Right ventricle myocardium superior (tissue), 1 donor: ENCODE data around the gene NCOR2. TPM values are rescaled to one million over a fixed set of nuclear protein-coding genes. Genes with fewer than 3 reads are reported as not detected.
A peak's percentile ranks its signal among the peaks of the same experiment; 100 is the strongest.

ENCODE experiments used
- ATAC-seq: fragments of 200-7000 bp; cut with Tn5 transposase; one replicate; pipeline ENCODE4 v1.9.1; 2020; ENCODE audit warnings: mild to moderate bottlenecking; ENCODE audit not compliant: poor library complexity
- DNase-seq: peaks from one replicate; pipeline ENCODE4 v3.0.0-alpha.2; 2020
- intact Hi-C: fragments of 100-400 bp; cut with DNase I; formaldehyde crosslinking; loops from one replicate; pipeline ENCODE4 v1.11.2; 2022
- total RNA-seq: library from RNA; stranded (reverse); fragmentation: NEBNext Ultra II Directional; extraction: Animal tissue kit (Norgen Biotek cat#: 25700); gene quantifications from one replicate; pipeline ENCODE4 v1.2.1, GENCODE V29; 2021
- donor health status: DM: no; HTN: yes; CAD: no; lungs with severe emphysema.

The NCOR2 gene
- total RNA-seq, 1 donor from 2014 or later = 133 TPM

- DNase-seq (no peak), ATAC-seq (peak; percentile 9)
- intact Hi-C loops = no loop called here
Observed at GRCh38 chr12:124539084-124540041, 28.0 kb downstream of the NCOR2 start.

GRCh38 chr12:124538194-124539082 is 29.0 kb downstream of the NCOR2 start:
- intact Hi-C loops = no loop called here
- ATAC-seq (peak; percentile 60), DNase-seq (peak; percentile 63)

- intact Hi-C loops = no loop called here
- peak; percentile 79 for ATAC-seq
- peak; percentile 70 for DNase-seq
Observed at GRCh38 chr12:124537525-124538193, 29.8 kb downstream of the NCOR2 start.

- intact Hi-C loops = no loop called here
- ATAC-seq (no peak), DNase-seq (no peak)
Observed at GRCh38 chr12:124536641-124537040, 30.8 kb downstream of the NCOR2 start.

GRCh38 chr12:124534776-124535740 is 32.4 kb downstream of the NCOR2 start:
- ATAC-seq (no peak), DNase-seq (no peak)
- intact Hi-C loops = no loop called here

GRCh38 chr12:124533456-124533855 is 34.0 kb downstream of the NCOR2 start:
- ATAC-seq = no peak
- intact Hi-C loops = no loop called here
- no peak for DNase-seq

- no peak for DNase-seq
- no peak for ATAC-seq
- intact Hi-C loops = no loop called here
Observed at GRCh38 chr12:124532967-124533366, 34.4 kb downstream of the NCOR2 start.

- intact Hi-C loops = no loop called here
- ATAC-seq (no peak), DNase-seq (no peak)
Observed at GRCh38 chr12:124532331-124532750, 35.1 kb downstream of the NCOR2 start.

GRCh38 chr12:124531906-124532305 is 35.5 kb downstream of the NCOR2 start:
- intact Hi-C loops = no loop called here
- no peak for ATAC-seq
- no peak for DNase-seq

- DNase-seq (no peak), ATAC-seq (peak; percentile 56)
- intact Hi-C loops = no loop called here
Observed at GRCh38 chr12:124531281-124531745, 36.1 kb downstream of the NCOR2 start.

GRCh38 chr12:124530637-124531263 is 36.7 kb downstream of the NCOR2 start:
- intact Hi-C loops = no loop called here
- ATAC-seq = peak; percentile 51

GRCh38 chr12:124529565-124530276 is 37.7 kb downstream of the NCOR2 start:
- no peak for DNase-seq
- intact Hi-C loops = no loop called here
- ATAC-seq = no peak

More at GRCh38 chr12:124530637-124531263, 36.7 kb downstream of the NCOR2 start:
- DNase-seq = no peak

GRCh38 chr12:124527861-124528561 is 39.4 kb downstream of the NCOR2 start:
- peak; percentile 5 for ATAC-seq
- DNase-seq = no peak
- intact Hi-C loops = no loop called here

GRCh38 chr12:124525927-124526692 is 41.3 kb downstream of the NCOR2 start:
- no peak for DNase-seq
- intact Hi-C loops = no loop called here
- ATAC-seq = no peak

- intact Hi-C loops = no loop called here
- peak; percentile 76 for ATAC-seq
- DNase-seq = peak; percentile 71
Observed at GRCh38 chr12:124525455-124525854, 42.0 kb downstream of the NCOR2 start.
